NCI-H2081 (cell line): ENCODE measurements around the gene LSM2.
A peak's percentile ranks its signal among the peaks of the same experiment; 100 is the strongest.

Source experiments
- DNase-seq, 2 experiments: peaks; one replicate each; lab custom pipeline; 2025; lab: John Stamatoyannopoulos, UW

Gene LSM2

DNA sequence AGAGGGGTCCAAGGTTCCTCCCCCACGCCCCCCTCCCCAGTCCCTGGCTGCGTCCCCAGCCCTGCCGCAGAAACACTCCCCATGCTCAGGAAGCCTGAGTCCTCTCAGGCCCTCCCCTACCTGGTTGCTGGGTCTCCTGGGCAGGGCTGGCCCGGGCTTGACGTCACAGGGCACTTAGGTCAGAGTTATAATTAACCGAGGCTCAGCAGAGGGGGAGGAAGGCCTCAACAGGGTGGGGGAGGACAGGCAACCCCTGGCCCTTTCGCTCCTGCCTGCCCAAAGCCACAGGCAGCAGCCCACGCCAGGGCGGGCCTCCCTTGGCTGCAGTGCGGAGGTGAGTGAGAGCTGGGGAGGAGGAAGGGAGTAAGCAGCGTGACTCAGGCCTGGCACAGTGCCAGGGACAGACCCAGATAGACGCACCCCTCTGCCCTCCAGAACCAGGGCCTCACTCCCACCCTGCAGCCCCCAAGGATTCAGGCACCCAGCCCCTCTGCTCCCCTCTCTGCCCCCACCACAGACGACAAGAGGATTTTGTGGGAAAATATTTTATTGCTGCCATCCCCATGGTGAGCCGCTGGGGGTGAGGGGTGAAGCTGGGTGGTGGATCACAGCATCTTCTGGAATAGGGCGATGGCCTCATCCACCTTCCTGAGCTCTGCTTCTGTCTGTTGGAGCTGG is 29.6 kb downstream of the LSM2 start, which contains the start of gene VWA7:
Gene VWA7 (minus strand): TSS at position 340 of the 678 bp plus-strand sequence. CDS start 549 bp downstream, outside the sequence.
- peak; percentile 37 to 40 for DNase-seq

DNA sequence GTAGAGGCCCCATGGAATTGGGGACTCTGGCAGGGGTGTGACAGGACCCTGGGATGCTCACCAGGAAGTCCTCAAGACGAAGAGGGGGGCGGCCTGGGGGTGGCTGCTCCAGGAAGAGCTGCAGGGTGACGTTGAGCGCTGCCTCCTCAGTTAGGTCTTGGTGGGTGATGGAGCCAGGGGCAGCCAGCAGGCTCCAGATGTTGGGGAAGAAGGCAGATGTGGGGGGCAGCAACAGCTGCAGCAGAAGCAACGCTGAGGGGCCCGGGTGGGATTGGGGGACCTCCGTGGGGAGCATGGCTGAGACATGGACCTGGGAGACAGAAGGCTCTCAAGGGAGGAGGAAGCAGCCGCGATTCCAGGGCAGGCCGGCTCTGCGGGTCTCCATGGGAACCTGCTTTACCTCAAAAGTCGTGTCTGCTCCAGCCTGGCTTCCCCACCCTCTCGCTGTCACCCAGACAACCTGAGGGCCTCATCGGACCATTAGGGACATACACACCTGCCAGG is 30.2 kb downstream of the LSM2 start:
- DNase-seq, result no peak

DNA sequence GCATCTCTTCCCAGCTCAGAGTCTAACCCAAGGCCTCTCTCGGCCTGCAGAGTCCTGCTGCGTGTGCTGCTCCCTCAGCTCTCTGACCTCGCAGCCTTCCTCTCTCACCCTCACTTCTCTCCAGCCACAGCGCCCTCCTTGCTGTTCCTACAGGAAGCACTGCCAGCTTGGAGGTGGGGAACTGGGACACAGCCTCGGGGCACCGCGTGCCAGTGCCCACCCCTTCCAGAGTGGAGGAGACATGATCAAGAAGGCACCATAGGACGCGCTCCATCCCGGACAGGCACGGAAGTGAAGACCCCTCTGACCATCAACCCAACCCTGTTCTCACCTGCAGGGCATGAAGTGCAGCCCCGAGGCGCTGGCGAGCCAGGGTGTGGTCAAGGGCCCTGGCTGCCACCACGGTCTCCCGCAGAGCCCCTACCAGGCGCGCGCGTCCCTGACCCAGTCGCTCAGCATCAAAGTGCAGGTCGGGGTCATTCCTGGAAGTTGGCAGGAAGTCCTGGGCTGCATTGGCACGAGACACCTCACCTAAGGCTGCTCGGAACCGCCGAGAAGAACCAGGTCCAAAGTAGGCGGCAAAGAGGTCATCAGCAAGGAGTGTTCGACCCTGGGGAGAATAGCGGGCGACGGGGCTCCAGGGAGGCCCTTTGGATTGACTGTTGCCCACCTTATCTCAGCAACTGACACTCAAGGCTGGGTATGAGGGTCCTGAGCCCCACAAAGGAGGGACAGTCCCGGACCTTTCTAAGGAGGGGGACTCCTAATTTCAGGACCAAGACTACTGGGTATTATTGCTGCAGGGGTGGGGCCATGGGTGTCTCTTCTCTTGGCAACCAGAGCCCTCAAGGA is 30.9 kb downstream of the LSM2 start:
- DNase-seq, result no peak

DNA sequence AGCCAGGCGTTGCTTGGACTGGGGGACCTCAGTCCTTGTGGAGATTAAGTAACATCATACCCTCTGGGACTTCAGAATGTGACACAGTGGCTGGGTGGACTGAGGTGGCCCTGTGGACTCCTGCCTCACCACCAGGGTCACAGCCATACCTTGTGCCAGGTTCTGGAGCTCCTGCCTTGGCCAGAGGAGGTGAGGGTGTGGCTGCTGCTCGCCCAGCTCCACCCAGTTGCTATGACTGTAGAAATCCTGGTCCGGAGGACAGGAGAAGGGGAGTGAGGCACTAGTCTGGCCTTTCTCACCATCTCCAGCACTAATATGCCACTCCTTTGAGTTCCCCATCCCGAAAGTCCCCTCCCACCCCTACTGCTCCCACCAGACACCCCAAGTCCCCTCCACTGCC is 31.6 kb downstream of the LSM2 start:
- no peak for DNase-seq

DNA sequence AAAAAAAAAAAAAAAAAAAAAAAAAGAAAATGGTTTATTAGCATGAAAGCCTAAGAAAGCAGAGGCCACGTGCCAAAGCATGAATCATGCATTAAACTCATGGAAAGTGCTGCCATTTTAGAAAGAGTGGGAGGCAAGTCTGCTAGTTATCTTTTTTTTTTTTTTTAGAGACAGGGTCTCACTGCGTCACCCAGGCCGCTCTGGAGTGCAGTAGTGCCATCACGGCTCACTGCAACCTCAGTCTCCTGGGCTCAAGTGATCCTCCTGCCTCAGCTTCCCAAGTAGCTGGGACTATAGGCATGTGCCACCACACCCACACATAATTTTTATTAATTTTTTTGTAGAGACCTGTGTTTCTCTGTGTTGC is 34.8 kb downstream of the LSM2 start:
- DNase-seq, result no peak

DNA sequence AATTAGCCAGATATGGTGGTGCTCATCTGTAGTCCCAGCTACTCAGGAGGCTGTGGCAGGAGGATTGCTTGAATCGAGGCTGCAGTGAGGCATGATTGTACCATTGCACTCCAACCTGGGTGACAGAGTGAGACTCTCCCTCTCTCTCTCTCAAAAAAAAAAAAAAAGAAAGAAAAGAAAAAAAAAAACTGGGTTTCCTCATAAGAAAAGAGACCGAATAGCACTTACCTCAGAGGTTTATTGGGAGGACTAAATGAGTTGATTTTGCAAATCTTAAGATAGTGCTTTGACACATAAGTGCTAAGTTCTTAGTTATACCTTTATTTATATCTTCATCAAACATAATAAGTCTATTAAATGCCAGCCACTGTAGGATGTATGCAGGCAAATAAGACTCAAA is 35.9 kb downstream of the LSM2 start:
- DNase-seq, result no peak

DNA sequence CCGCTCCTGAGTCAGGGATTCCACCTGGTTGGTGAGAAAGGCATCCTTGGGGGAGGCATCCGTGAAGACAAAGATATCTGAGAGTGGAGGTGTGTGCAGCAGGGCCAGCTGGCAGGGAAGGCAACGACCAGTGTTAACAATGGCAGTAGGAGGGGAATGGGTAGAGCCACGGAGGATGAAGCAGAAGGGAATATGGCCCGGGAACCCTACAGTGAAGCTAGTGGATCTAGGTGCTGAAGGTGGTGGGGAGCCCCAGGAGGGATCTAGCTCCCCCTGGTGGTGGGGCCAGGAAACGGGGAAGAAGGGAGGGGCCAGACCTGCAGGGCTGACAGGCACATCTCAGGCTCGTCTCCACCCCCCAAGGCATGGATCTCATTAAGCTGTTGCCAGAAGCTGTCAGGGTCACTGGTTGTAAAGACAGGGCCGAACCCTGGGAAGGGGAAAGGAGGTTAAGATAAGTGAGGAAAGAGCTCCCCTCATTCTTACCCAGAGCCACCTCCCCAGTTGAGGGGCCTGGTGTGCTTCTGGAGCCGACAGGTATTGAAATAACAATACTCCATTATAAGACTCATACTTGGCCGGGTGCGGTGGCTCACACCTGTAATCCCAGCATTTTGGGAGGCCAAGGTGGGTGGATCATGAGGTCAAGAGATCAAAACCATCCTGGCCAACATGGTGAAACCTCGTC is 36.9 kb downstream of the LSM2 start:
- DNase-seq, result peak; percentile 26 to 36

DNA sequence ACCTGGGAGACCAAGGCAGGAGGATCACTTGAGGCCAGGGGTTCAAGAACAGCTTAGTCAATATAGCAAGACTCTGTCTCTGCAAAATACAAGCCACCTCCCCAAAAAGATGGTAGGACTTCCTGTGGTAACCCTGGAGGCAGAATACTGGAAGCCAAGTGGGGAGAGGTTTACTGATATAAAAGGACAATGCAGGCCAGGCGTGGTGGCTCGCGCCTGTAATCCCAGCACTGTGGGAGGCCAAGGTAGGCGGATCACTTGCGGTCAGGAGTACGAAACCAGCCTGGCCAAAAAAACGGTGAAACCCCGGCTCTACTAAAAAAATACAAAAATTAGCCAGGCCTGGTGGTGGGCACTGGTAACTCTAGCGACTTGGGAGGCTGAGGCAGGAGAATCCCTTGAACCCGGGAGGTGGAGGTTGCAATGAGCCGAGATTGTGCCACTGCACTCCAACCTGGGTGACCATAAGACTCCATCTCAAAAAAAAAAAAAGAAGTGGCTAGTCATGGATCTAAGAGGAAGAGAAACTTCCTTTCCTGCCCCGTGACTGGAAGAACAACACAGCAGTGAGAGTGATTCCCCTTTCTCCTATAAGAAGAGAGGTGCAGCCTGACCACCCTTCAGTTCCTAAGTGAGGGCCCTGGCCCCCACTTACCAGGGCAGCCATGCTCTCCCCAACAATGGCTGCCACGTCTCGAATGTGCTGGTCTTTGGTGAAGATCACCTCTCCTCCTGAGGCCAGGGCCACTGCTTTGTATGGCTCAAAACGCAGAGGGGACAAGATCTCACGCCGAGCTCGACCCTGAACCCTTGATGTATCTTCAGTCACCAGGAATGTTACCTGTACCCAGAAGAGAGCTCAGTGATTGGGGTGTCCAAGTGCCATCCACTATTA is 38.2 kb downstream of the LSM2 start:
- DNase-seq, result no peak

DNA sequence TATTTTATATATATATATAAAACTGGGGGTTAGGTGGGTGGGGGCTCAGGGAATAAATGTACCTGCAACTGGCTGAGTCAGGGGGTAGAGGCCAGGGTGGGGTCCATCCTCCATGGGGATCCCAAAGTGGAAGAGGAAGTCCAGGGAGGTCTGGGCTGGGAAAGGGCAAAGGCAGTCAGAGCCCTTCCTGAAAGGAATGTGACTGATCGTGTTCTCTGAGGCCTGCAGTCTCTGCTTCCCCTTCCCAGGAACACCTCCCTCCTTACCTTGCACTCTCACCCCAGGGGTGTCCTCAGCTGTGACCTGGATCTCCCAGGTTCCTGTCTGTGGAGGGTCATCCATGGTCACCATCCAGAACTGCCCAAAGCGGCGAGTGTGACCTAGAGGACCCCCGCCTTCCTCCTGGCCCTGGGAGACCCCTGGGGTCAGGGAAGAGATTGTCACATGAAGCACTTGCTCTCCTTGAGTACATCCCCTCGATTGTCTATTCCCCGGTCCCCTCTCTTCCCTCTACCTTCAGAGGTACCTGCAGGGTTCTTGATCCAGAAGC is 39.6 kb downstream of the LSM2 start:
- no peak for DNase-seq

DNA sequence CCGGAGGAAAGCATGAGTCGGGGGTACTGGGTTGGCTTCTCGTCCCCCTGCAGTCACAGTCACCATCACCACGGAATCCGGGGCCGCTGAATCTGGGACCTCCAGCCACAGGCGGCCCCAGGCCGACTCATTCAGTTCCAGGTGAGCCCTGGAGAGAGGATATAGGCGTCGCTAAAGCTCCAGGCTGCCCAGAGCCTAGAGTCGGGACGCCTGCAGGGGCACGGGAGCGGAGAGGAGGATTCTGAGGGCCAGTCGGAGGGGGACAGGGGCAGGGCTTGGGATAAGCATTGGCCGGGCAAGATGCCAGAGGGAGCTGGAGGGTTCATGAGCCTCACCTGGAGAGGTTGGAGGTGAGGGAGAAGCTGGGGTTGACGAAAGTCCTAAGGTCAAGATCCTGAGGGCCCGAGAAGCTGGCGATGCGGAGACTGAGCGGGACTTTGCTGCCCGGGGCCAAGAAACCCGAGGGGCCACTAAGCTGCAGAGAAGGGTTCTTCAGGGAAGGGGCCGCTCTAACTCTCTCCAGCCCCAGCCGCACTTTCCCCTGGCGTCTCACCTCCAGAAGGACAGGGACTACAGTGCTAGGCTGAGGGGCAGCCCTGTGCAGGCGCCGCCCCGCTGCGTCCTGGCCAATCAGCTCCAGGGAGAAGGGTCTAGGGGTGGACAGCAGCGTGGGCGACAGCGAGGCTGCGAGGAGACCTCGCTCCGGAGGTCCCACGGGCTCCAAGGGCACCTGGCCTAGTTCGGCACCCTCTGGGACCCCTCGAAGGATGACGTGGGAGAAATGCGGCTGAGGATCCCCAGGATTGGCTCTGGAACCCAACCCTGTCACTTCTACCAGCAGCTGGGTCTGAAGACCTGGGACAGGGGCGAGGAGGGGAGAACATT is 40.6 kb downstream of the LSM2 start:
- DNase-seq, result no peak

DNA sequence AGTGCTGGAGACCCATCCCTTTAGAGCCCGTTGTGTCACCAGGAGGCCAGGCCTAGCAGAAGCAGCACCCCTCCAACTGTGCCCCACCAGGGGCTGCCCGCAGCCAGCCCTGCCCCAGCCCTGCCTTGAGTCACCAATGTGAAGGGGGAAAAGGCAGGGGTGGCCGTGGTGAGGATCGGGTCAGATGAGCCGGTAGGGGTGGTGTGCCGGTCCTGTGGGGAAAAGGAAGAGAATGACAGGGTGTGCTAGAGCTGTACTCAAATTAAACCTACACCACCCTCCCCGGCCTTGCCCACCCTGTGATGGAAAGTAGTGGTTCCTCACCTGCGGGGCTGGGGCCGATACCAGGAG is 41.2 kb downstream of the LSM2 start:
- DNase-seq, result no peak

DNA sequence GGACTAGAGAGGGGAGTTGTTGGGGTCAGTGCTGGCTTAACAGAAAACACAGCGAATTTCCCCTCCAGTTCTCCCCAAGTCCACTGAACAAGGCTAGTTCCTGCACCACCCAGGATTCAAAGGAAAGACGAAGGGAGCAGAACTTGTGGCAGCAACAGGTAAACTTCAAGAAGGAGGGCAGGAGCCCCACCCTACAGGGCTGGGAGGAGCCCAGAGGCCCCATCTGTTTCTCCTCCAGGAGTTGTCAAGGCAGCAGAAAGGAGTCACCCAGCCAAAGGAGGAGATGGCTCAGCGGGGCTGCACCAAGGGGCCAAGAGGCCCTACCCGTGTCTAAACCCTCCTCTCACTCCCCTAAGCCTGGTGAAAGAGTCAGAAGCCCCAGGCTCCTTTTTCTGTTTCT is 42.6 kb downstream of the LSM2 start:
- no peak for DNase-seq

DNA sequence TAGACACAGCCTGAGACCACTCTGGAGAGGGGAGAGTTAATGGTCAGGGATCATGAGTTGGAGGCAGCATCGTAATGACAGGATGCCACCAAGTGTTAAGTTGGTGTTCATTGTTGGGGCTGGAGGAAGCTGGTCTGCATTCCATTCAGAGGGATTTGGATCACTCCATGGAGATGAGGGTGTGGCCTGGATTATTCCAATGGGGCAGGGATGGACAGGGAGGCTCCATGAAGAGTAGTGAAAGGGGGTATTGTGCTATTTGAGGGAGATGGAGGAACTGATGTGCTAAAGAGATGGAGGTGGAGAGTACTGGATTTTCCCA is 43.2 kb downstream of the LSM2 start:
- DNase-seq, result no peak

DNA sequence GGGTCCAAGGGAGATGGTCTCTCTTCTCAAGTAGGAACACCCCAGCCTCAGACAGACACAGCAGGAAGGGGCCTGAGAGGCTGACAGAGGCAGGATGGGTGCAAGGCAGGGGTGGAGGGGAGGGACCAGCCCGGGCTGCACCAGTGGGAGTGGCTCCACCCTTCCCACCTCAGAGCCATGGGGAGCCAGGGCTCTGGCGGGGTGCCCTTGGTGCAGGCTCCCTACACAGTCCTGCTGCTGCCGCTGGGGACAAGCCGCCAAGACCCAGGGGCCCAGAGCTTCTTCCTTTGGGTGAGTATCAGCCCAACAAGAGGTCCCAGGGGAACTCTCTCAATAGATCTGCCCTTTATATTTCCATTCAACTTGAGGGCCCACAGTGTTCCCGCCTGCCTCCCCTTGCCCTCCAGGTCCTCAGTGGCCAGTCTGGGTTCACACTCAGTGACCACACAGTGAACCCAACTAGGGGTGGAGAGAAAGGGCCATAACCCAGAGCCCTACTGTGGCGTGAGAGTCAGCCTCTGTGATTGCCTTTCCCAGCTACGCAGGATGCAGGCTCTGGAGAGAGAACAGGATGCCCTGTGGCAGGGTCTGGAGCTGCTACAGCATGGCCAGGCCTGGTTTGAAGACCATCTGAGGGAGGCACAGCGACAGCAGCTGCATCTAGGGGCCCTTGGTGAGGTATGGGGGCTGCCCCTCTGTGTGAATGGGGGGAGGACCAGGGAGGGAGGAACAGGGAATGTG is 43.7 kb downstream of the LSM2 start:
- DNase-seq, result no peak

DNA sequence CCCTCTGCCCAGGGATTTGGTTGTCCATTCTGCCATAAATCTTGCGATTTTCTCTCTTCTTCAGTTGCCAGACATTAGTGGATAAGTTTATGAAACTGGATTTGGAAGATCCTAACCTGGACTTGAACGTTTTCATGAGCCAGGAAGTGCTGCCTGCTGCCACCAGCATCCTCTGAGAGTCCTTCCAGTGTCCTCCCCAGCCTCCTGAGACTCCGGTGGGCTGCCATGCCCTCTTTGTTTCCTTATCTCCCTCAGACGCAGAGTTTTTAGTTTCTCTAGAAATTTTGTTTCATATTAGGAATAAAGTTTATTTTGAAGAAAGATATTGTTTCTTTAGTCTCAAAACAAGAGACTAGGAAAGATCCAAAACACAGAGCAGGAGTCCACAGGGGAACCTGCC is 44.4 kb downstream of the LSM2 start, which contains the start of gene SAPCD1:
Gene SAPCD1 (plus strand): TSS at position 301 of the 400 bp plus-strand sequence. CDS start 399 bp downstream, outside the sequence.
- no peak for DNase-seq

DNA sequence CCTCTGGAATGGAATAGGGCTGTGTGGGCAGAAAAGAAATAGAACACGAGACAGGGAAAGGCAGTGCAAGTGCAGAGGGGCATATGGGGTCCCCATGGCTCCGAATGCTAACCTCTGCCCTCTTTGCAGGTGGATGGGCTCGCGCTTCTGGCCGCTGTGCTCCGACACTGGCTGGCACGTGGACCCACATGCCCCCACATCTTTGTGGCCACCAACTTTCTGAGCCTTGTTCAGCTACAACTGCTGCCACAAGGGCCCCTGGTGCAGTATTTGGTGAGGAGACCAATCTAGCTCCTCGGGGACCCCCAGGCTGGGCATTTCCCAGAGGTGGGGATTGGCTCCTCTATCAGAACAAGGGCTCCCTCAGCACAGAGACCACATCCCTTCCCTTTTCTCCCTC is 45.4 kb downstream of the LSM2 start:
- DNase-seq, result no peak

DNA sequence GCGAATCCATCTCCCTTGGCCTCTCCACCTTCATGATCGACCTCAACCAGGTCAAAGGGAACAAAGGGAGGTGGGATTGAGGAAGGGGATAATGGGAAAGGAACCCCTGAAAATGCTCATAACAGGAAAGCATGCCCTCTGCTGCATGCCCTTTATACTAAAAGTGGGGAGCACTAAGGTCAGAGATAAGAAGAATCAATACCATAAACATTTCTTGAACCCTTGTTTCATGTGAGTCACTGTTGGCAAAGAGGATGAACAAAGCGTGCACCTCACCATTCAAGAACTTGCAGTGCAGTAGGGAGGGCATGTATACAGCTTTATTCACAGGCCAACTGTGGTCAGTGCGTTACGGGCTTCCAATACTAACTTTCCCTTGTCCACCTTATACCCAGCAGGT is 46.0 kb downstream of the LSM2 start:
- DNase-seq, result no peak

DNA sequence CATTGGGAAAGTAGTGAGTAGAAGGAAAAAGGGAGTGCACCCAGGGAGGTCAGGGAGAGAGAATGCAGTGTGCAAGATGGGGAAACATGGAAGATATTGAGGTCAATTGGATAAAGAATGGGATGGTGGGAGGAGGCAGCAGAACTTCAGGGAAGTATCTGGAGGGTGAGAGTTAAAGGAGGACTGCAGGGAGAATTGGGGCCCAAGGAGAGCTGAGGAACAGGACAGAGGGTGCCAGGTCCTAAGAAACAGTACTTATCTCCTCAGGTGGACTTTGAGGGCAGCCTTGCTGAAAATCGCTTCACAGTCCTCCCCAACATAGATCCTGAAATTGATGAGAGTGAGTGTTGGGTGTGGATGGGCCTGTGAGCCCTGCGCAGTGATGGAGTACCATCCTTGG is 48.5 kb downstream of the LSM2 start:
- no peak for DNase-seq

DNA sequence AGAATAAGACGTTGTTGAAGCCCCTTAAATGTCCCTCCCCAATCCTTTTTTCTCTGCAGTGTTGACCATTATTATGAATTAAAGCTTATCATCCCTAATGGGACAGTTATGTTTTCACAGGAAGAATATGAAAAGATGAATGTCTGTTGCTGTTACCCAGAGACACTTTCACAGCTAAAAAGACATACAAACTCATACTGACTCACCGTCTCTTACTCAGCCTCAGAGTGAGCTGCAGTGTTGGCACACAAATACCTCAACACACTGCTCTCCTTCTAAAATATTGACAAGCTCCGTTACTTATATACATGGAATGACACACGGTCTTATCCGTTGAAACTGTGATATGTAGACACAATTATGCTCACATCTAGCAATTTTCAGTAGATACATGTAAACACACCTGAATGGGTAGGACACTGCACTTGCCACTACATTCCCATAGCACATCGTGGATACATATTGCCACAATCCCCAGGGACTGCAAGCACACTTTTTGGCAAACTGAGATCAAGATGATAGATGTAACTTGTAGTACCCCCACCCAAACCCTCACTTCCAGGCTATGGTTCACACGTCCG is 53.9 kb downstream of the LSM2 start:
- DNase-seq, result no peak
